ENCODE results near the gene OLFM4.

OLFM4 gene

DNA sequence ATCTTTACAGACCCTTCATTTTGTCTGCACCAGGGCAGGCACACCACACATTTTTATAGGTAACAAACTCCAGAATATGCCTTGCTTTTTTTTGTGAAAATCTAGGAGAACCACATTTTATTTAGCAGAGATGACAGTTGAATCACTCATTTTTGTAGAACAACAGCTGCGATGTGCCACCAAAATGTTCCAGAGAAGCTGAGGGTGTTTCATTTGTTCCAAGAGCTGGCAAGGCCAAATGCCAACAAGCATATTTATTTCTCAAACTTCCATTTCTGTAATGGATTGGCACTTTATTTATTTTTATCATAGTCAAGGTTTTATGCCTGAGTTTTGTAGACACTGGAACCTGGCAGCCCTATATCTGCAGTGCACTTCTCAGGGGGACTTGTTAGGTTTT lies 10.4 kb downstream of the OLFM4 start:
- TF ChIP-seq, protein P1, sequence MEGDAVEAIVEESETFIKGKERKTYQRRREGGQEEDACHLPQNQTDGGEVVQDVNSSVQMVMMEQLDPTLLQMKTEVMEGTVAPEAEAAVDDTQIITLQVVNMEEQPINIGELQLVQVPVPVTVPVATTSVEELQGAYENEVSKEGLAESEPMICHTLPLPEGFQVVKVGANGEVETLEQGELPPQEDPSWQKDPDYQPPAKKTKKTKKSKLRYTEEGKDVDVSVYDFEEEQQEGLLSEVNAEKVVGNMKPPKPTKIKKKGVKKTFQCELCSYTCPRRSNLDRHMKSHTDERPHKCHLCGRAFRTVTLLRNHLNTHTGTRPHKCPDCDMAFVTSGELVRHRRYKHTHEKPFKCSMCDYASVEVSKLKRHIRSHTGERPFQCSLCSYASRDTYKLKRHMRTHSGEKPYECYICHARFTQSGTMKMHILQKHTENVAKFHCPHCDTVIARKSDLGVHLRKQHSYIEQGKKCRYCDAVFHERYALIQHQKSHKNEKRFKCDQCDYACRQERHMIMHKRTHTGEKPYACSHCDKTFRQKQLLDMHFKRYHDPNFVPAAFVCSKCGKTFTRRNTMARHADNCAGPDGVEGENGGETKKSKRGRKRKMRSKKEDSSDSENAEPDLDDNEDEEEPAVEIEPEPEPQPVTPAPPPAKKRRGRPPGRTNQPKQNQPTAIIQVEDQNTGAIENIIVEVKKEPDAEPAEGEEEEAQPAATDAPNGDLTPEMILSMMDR (IDR thresholded peaks at IDR 0.05; ENCODE audit: extremely low read depth, missing control alignments) = no peak
- DNase-seq (ENCODE audit: low spot score) = no peak

DNA sequence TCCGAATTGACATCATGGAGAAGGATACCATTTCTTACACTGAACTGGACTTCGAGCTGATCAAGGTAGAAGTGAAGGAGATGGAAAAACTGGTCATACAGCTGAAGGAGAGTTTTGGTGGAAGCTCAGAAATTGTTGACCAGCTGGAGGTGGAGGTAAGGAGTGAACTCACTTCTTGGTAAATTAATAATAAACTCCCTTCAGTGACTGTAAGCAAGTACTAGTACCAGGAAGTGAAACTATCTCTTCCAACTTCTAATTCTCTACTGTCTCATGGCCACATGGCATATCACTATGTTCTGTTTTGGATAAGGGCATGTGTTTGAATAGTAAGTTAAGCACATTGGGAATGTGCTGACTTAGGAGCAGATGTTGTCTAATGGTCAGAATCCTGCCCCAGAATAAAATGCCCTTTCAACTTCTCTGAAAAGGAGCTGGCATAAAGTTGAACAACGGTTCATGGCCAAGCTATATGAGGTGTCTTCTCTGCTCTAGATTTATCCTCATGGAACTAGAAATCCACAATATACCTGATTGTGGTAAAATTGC lies 13.4 kb downstream of the OLFM4 start:
- TF ChIP-seq, protein P1 (IDR thresholded peaks at IDR 0.05; ENCODE audit: extremely low read depth, missing control alignments) = no peak
- DNase-seq (ENCODE audit: low spot score) = no peak

DNA sequence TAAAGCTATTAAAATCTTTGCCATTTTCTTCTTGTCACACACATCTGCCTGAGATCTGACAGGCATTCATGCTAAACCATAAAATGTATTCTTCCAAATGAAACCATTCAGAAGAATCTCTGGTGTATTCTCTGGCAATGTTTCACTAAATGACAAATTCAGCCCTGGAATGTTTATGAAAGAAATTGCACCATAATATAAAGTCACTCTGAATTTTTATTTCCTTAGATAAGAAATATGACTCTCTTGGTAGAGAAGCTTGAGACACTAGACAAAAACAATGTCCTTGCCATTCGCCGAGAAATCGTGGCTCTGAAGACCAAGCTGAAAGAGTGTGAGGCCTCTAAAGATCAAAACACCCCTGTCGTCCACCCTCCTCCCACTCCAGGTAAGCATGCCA lies 14.3 kb downstream of the OLFM4 start:
- no peak for DNase-seq (ENCODE audit: low spot score)
- TF ChIP-seq, protein P1 (IDR thresholded peaks at IDR 0.05; ENCODE audit: extremely low read depth, missing control alignments) = no peak

DNA sequence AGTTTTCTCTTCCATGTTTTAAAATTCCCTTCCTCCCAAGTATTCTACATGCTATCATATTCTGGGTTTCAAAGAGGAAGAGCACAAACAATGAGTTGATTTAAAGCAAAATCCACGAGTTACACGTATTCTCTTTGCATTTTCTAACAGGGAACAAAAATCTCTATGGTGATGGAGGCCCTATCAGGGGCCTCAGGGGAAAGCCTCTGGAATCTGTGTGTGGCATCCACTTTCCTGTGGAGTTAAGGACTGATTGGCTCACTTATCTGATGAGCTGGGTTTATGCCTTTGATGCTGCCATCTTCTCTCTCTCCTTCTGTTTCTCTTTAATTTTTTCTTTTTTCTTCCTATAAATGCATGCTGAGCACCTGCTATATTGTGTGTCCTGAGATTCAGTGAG lies 14.8 kb downstream of the OLFM4 start:
- no peak for DNase-seq (ENCODE audit: low spot score)
- TF ChIP-seq, protein P1 (IDR thresholded peaks at IDR 0.05; ENCODE audit: extremely low read depth, missing control alignments) = no peak

DNA sequence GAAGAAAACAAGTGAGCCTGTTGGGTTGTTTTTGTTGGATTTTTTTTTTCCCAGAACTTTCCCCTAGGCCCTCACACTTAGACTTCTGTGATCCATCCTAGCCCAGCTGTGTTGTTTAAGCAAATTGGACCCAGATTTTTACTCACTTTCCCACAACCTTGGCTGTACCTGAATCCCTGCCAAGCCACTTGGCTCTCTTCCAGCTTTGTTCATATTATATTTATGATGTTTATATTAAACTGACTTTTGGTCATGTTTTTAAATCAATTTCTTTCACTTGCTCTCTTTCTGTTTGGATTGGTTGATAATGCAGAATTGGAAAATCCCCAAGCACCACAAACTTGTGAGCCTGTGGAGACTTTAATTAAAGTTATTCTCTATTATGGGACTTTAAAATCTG lies 16.6 kb downstream of the OLFM4 start:
- DNase-seq (ENCODE audit: low spot score) = no peak
- TF ChIP-seq, protein P1 (IDR thresholded peaks at IDR 0.05; ENCODE audit: extremely low read depth, missing control alignments) = no peak

DNA sequence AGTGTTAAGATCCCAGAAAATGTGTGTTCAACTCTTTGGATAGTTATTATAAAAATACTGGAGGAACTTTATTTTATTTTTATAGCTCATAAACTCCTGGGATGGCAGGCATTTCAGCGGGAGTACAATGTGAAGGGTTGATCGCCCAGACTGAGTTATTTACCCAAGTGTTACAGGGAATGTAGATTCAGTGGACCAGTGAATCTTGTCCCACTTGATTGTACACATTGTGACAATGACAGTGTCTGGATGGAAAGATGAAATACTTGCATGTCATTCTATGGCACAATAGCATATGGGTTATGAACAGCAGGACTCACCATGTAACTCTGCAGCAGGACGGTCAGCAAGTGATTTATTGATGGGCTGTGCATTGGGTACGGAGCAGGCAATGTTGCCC lies 20.3 kb downstream of the OLFM4 start:
- TF ChIP-seq, protein P1 (IDR thresholded peaks at IDR 0.05; ENCODE audit: extremely low read depth, missing control alignments) = no peak
- no peak for DNase-seq (ENCODE audit: low spot score)

DNA sequence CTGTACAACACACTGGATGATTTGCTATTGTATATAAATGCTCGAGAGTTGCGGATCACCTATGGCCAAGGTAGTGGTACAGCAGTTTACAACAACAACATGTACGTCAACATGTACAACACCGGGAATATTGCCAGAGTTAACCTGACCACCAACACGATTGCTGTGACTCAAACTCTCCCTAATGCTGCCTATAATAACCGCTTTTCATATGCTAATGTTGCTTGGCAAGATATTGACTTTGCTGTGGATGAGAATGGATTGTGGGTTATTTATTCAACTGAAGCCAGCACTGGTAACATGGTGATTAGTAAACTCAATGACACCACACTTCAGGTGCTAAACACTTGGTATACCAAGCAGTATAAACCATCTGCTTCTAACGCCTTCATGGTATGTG lies 21.5 kb downstream of the OLFM4 start:
- no peak for DNase-seq (ENCODE audit: low spot score)
- TF ChIP-seq, protein P1 (IDR thresholded peaks at IDR 0.05; ENCODE audit: extremely low read depth, missing control alignments) = no peak

All from GM20000 (cell line).